ENCODE measurements around the gene HIRA.

HIRA gene

DNA sequence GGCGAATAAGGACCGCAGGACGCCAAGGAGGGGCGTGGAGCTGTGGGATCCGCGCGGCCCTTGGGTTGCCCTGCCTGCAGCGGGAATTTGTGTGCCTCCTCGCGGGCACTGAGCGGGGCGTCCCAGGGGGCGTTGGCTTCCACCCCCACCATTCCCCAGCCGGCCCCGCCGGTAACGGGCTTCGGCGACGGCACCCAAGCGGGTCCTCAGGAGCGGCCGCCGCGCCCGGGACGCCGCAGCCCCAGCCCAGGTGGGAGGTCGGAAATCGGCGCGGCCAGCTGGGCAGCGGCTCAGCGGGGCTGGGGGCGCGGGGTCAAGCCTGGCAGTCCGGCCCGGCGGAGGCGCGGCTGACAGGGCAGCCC is 140.3 kb downstream of the HIRA start:
- H3K9ac ChIP-seq (ENCODE audit: low read length): peak overlapping the region; percentile 20; the same call in 1 of the 2 replicates
- H3K4me3 ChIP-seq (ENCODE audit: low read length): peak overlapping the region; percentile 63
- H3K27me3 ChIP-seq (replicated peaks; ENCODE audit: insufficient read depth, low read length): peaks cover 6% of the 10 kb centered on the region
- peak overlapping the region; percentile 75 for H2AFZ ChIP-seq (ENCODE audit: low read length)
- no peaks in the 10 kb centered on the region for H3K36me3 ChIP-seq (replicated peaks; ENCODE audit: insufficient read depth, low read length)
- no peaks in the 10 kb centered on the region for H4K20me1 ChIP-seq (ENCODE audit: insufficient read depth, low read length)
- TF ChIP-seq EZH2phosphoT487 (IDR thresholded peaks at IDR 0.05; ENCODE audit: low read length): 0 out of 2 replicates have a peak, but pooled peaks have one; percentile 10
- TF ChIP-seq, protein P1, sequence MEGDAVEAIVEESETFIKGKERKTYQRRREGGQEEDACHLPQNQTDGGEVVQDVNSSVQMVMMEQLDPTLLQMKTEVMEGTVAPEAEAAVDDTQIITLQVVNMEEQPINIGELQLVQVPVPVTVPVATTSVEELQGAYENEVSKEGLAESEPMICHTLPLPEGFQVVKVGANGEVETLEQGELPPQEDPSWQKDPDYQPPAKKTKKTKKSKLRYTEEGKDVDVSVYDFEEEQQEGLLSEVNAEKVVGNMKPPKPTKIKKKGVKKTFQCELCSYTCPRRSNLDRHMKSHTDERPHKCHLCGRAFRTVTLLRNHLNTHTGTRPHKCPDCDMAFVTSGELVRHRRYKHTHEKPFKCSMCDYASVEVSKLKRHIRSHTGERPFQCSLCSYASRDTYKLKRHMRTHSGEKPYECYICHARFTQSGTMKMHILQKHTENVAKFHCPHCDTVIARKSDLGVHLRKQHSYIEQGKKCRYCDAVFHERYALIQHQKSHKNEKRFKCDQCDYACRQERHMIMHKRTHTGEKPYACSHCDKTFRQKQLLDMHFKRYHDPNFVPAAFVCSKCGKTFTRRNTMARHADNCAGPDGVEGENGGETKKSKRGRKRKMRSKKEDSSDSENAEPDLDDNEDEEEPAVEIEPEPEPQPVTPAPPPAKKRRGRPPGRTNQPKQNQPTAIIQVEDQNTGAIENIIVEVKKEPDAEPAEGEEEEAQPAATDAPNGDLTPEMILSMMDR (IDR thresholded peaks at IDR 0.05; ENCODE audit: low read length): no peak
- H3F3A ChIP-seq (ENCODE audit: insufficient read depth, low read length): no peaks in the 10 kb centered on the region
- no peak overlapping the region for H3K27ac ChIP-seq (ENCODE audit: low read length)
- no peaks in the 10 kb centered on the region for H3K79me2 ChIP-seq (ENCODE audit: low read length)
- H3K4me1 ChIP-seq (ENCODE audit: low read length): peaks cover 22% of the 10 kb centered on the region
- no peaks in the 10 kb centered on the region for H3K9me2 ChIP-seq (replicated peaks; ENCODE audit: insufficient read depth, low read length)
- H3K4me2 ChIP-seq (ENCODE audit: low read depth, low read length): peak overlapping the region; percentile 94
- no peak for DNase-seq
- H3K9me3 ChIP-seq (replicated peaks; ENCODE audit: insufficient read depth, low read length): no peaks in the 10 kb centered on the region

DNA sequence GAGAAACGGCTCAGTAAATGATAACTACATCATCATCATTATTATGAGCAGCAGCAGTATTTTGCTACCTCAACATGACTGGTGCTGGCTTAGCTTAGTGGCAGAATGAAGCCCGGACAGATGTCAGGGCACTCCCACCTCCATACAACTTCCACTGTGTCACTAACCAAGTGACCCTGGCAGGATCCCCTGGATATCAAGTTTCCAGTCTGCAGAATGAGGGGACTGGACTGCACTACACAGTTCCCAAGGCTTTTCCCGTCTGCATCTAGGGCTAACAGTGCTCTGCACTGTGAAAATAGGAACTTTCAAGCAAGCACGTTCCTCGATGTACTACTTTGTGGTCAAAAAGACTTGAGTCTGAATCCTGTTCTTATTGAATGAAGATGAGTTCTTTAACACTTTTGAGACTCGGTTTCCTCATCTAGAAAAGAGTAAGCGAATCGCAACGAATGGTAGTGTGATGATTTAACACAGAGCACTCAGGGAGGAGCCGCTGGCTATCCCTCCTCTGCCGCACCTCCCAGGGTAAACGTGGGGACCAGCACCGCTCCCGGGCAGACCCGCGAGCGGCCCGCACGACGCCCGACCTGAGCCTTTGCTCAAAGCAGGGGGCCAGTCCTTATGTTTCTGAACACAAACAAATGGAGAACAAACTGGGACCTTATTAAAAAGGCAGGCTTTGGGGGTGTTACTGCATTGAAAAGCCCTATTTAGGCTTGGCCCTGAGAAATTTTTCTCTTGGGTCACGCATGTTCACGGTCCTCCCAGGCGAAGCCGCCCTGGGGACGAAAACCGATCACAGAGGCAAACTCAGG is 140.9 kb downstream of the HIRA start:
- H3K79me2 ChIP-seq (ENCODE audit: low read length): no peaks in the 10 kb centered on the region
- peak overlapping the region; percentile 75 for H2AFZ ChIP-seq (ENCODE audit: low read length)
- DNase-seq: no peak
- peaks cover 6% of the 10 kb centered on the region for H3K27me3 ChIP-seq (replicated peaks; ENCODE audit: insufficient read depth, low read length)
- no peaks in the 10 kb centered on the region for H4K20me1 ChIP-seq (ENCODE audit: insufficient read depth, low read length)
- no peaks in the 10 kb centered on the region for H3K36me3 ChIP-seq (replicated peaks; ENCODE audit: insufficient read depth, low read length)
- H3F3A ChIP-seq (ENCODE audit: insufficient read depth, low read length): no peaks in the 10 kb centered on the region
- peak overlapping the region; percentile 94 for H3K4me2 ChIP-seq (ENCODE audit: low read depth, low read length)
- H3K27ac ChIP-seq (ENCODE audit: low read length): no peak overlapping the region
- H3K4me1 ChIP-seq (ENCODE audit: low read length): peaks cover 22% of the 10 kb centered on the region
- TF ChIP-seq EZH2 (optimal IDR thresholded peaks at IDR 0.05; ENCODE audit: low read depth, low read length) (peak; percentile 85), EZH2phosphoT487 (IDR thresholded peaks at IDR 0.05; ENCODE audit: low read length) (0 out of 2 replicates have a peak, but pooled peaks have one; percentile 39)
- TF ChIP-seq, protein P1 (IDR thresholded peaks at IDR 0.05; ENCODE audit: low read length): no peak
- no peaks in the 10 kb centered on the region for H3K9me2 ChIP-seq (replicated peaks; ENCODE audit: insufficient read depth, low read length)
- peak overlapping the region; percentile 63 for H3K4me3 ChIP-seq (ENCODE audit: low read length)
- H3K9me3 ChIP-seq (replicated peaks; ENCODE audit: insufficient read depth, low read length): no peaks in the 10 kb centered on the region
- H3K9ac ChIP-seq (ENCODE audit: low read length): peak overlapping the region; percentile 20; the same call in 1 of the 2 replicates

DNA sequence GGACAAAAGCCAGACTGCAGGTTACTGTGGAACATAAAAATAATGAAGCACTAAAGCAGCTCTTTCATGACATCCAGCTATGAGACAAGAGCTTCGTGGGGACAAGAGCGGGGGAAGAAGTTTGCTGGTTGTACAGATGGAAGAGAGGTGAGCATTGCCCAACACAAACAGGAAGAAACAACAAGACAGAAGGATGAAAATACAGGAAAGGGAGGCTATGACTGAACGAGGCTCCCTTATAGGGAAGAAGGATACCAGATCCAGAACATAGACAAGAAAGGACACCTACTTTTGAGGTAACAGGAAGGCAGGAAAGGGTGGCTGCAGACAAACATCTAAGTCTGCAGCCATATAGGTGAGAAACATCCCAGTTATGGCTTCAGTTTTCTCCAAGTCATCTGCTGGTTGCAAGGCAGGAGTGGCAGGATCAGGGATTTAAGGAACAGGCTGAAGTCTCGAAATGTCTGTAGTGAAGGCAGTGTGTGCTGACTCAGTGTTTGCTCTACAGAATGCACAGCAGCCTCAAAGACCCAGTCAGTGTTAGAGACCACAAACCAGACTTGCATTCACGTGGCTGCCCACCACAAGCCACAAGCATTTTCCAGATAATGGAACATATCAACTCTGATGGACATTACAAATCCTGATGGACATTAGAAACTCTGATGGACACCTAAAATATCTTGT is 141.9 kb downstream of the HIRA start:
- Histone ChIP-seq H3K4me1 (ENCODE audit: low read length) (peaks cover 22% of the 10 kb centered on the region), H3K9me3 (replicated peaks; ENCODE audit: insufficient read depth, low read length) (no peaks in the 10 kb centered on the region), H3K9me2 (replicated peaks; ENCODE audit: insufficient read depth, low read length) (no peaks in the 10 kb centered on the region), H3K27ac (ENCODE audit: low read length) (no peak overlapping the region), H3K4me3 (ENCODE audit: low read length) (no peak overlapping the region), H3K4me2 (ENCODE audit: low read depth, low read length) (no peak overlapping the region), H3F3A (ENCODE audit: insufficient read depth, low read length) (no peaks in the 10 kb centered on the region), H3K9ac (ENCODE audit: low read length) (no peak overlapping the region), H2AFZ (ENCODE audit: low read length) (no peak overlapping the region), H4K20me1 (ENCODE audit: insufficient read depth, low read length) (no peaks in the 10 kb centered on the region), H3K27me3 (replicated peaks; ENCODE audit: insufficient read depth, low read length) (peaks cover 6% of the 10 kb centered on the region), H3K36me3 (replicated peaks; ENCODE audit: insufficient read depth, low read length) (no peaks in the 10 kb centered on the region), H3K79me2 (ENCODE audit: low read length) (no peaks in the 10 kb centered on the region)
- TF ChIP-seq EZH2 (optimal IDR thresholded peaks at IDR 0.05; ENCODE audit: low read depth, low read length) (no peak), EZH2phosphoT487 (IDR thresholded peaks at IDR 0.05; ENCODE audit: low read length) (no peak)
- TF ChIP-seq, protein P1 (IDR thresholded peaks at IDR 0.05; ENCODE audit: low read length): no peak
- no peak for DNase-seq
